HG03520 (cell line): ENCODE data around the gene TMEM8B.
"Not testable (repeated sequence)": the region's sequence is repeated elsewhere in the genome, so short reads cannot be mapped to it uniquely, and the experiment has no call there.

Source experiments
- ATAC-seq: cut with Tn5 transposase; IDR thresholded peaks from one replicate; pipeline ENCODE4 v1.9.1; 2021; ENCODE audit warnings: mild to moderate bottlenecking, moderate library complexity; ENCODE audit not compliant: unreplicated experiment

The TMEM8B gene

DNA sequence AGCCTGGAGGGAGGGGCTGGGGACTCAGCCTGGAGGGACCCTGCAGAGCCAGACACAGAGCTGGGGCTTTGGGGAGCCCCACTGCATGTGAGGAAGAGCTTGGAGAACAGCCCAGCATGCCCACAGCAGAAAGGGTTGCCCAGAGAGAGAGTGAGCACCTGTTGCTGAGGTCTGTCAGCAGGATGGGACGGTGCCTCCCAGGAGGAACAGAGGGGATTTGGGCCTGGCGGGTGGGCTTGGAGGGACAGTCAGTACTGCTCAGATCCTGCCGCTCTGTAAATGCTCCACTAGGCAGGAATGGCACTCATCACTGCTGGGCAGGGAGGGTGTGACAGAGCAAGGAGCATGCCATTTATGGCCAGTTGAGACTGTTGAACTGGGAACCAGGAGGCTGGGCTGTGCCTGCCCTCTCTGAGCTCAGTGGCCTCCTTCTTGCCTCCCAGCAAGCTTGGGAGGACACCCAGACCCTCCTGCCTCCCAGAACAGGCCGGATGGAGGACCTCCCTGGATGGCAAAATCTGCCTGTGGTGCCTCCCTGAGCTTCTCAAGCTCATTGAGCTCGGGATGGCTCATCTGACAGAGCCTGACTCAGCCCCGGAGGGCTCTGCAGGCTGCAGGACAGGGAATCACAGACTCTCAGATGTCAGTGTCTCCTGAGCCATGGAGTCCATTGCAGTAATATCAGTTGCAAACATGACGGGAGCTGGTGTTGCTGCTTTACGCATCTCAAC is 76.2 kb downstream of the TMEM8B start:
- no peak for ATAC-seq

- ATAC-seq, result no peak
These were observed 77.1 kb downstream of the TMEM8B start, which contains the start of gene HRCT1 for GRCh38 chr9:35905912-35906679. Gene HRCT1, plus strand, starts transcription at chr9:35906202. Its CDS starts 86 bp downstream, at chr9:35906288.

GRCh38 chr9:35906923-35907699 is 78.1 kb downstream of the TMEM8B start:
- no peak for ATAC-seq

DNA sequence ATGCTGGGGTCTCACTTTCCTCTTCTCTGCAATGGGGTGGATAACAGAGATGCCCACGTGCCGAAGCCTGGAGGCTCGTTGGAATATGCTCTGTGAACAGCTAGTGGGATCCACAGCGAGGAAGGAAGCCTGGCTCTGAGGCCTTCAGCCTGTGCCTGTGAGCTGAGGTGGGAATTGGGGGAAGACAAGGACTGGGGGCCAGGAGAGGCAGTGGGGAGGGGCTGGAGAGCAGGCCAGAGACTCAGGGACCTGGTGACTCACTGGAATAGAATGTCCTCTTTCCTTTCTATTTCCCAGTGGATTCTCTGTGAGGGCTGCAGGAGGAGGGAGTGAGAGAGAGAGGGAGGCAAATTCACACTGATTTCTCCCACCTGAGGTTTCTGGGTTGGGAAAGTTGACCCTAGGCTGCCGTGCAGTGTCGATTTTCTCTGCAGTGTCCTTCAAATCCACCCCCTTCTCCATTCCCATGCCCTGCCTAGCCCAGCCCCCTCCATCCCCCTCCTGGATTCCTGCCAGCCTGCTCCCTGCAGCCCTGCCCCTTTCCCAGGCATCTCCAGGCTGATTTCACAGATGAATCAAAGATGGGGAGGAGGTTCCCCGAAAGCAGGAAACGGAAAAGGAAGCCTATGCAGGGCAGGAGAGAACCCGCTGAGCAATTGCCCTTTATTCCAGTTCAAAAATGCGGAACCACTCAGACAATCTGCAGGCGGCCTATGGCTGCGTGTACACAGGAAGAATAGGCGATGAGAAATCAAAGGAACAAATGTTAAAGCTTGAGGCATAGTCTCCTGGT is 78.9 kb downstream of the TMEM8B start:
- ATAC-seq, result no peak

DNA sequence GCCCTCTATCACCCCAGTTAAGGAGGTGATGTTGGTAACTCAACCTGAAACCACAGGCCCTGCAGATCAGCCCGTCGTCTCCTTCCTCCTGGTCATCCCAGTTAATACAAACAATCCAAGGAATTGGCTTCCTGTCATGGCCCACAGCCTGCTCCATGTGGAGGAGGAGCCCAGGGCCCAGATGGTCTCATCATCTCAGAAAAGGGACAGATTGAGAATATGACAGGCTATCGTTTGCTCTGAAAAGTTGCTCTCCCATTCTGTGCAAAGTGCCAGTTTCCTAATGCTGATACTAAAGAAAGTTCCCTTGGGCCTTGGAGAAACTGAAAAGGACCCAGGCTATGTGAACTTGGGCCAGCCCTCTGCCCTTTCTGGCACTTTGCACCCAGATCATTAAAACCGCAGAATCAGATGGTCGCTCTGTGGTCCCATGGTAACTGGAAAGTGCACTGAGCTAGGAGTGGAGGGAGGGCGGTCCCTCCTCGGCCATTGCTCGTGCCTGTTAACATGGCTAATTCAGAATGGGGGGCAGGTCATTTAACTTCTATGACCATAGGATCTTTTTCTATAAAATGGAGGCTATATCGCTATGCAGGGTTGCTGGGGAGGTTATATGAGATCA is 79.6 kb downstream of the TMEM8B start:
- ATAC-seq, result no peak

GRCh38 chr9:35909274-35909673 is 80.2 kb downstream of the TMEM8B start, which contains the start of gene SPAAR:
Gene SPAAR, plus strand, starts transcription at chr9:35909490. Its CDS starts 974 bp downstream, at chr9:35910464.
- no peak for ATAC-seq

DNA sequence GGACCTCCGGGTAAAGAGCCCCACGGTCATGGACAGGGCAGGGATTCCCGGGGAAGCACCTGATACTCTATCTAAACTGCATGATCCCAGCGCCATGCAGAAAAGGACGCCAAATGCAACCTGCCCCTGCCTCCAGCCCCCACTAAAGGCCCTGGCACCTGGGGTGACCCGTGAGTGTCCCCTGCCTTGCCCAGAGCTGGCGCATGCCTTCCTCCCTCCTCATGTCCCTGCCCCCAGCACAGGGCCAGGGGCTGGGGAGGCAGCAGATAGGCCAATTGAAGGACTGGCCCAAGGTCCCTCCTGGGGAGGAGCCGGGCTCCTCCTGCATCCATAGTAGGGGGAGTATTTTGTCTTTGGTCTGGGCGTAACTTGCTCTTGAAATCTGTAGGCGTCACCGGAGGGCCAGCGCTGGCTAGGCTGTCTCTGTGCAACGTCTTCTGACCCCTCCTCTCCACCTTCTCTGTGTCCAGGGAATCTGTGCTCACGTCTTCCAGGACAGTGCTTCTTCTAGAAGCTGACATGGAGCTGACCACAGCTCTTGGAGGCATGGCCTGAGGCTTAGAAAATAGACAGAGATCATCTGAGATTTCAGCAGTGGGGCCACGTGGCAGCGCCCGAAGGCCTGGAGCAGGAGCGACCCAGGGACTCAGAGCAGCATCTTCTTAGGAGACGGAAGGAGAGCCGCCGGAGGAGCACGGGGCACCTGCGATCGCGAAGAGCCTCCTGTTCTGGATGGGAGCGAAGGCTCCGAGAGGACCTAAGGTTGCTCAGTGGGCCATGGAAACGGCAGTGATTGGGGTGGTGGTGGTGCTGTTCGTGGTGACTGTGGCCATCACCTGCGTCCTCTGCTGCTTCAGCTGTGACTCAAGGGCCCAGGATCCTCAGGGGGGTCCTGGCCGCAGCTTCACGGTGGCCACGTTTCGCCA is 80.9 kb downstream of the TMEM8B start:
- ATAC-seq, result no peak

DNA sequence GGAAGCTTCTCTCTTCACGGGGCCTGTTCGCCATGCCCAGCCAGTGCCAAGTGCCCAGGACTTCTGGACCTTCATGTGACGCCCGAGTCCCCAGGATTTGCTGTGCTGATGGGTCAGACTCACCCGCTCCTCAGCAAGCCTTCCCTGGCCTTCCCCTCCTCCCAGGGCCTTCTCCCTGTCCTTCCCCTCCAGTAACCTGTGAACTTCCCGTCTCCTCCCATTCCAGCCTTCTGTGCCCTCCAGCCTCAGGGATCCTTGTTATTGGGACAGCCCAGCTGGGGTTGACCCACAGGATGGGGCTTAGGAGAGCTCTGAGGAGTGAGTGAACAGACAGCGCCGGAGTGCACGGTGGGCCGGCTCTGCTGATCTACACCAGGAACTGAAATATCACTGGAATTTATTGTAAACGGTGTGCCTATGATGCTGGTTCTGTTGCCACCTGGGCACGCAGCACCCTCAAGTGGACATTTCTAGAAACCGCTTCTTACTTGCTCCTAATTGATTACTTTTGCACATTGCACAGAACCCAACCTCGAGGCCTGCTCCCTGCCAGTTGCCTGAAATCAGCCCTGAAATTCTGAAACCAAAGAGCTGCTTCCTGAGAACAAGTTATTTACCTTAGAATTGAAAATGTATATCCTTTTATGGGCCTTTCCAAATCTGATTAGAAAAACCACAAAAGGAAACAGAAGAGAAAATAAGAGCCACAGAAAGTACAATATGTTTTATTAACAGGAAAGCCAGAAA is 81.8 kb downstream of the TMEM8B start:
- ATAC-seq, result no peak

DNA sequence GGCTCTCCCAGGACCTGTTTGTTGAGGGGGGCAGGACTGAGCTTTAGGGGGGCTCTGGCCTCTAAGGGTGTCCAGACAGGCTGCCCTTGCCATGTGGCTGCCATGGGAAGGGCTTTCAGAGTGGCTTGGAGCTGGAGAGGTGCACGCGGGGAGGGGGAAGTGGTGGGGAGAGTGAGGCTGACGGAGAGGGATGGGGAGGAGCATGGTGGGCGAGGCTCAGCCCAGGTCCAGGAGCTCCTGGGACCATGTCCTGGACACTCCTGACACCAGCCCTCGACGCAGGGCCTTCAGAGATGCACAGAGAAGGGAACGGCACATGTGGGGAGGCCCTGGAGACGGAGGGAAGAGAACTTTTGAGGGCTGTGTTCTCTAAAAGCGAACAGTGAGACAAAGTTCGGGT is 82.7 kb downstream of the TMEM8B start:
- no peak for ATAC-seq

DNA sequence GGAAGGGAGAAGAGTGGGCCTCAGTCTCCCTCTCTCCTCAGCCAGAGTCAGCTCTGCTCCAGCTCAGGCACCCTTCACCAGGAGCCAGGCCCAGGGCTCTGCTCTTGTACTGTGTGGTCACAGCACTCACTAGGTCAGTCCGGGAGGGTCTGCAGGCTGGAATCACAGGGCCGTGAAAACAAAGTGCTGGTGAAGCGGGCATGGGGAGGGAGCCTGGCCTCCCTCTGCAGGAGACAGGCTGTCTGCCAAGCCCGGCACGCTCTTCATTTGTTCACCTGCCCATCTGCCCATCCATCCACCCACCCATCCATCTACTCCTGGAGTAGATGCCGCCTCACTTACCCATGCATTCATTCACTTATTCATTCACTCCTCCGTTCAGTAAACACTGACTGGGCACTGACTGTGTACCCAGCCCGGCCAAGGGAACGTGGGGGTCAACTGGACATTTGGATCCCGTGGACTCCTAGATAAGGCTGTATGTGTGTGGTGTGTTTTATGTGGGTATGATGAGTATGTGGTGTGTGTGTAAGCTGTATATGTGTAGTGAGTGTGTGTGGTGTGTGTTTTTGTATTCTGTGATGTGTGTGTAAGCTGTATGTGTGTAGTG is 83.9 kb downstream of the TMEM8B start:
- ATAC-seq, result no peak

- ATAC-seq, result not testable (repeated sequence)
These were observed 84.4 kb downstream of the TMEM8B start for GRCh38 chr9:35913429-35913828.

DNA sequence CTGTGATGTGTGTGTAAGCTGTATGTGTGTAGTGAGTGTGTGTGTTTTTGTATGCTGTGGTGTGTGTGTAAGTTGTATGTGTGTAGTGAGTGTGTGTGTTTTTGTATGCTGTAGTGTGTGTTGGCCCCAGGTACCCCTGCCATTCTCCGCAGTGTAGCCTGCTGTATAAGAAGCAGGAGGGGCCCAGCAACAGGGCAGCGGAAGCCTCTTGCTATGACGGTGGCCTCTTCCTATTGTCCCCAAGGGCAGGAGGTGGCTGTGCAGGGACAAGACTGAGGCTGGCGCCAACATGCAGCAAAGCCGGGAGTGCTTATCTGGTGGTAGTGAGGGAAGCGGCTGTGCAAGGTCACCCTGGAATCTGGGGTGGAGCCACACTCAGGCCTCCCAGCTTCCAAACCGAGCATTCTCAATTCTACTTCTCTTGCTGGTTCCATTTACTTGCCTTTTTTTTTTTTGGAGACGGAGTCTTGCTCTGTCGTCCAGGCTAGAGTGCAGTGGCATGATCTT is 85.3 kb downstream of the TMEM8B start:
- no peak for ATAC-seq
